GM18909 (cell line): ENCODE measurements around the gene CYP4V2.

Experiments used
- ATAC-seq: cut with Tn5 transposase; IDR thresholded peaks from one replicate; pipeline ENCODE4 v1.9.1; 2021; ENCODE audit warnings: mild to moderate bottlenecking; ENCODE audit not compliant: unreplicated experiment, poor library complexity

The CYP4V2 gene

GRCh38 chr4:186172546-186172945, 18.8 kb upstream of the CYP4V2 start:
- no peak for ATAC-seq

GRCh38 chr4:186188107-186188506, 3.3 kb upstream of the CYP4V2 start:
- ATAC-seq: no peak

- ATAC-seq: no peak
Observed at GRCh38 chr4:186189656-186190055, 1.7 kb upstream of the CYP4V2 start.

- peak; percentile 40 for ATAC-seq
Observed at GRCh38 chr4:186190581-186191199, 677 bp upstream of the CYP4V2 start.

- peak; percentile 1 for ATAC-seq
Observed at GRCh38 chr4:186192066-186192612, 772 bp downstream of the CYP4V2 start.

- ATAC-seq: no peak
Observed at GRCh38 chr4:186193851-186194250, 2.5 kb downstream of the CYP4V2 start.

- no peak for ATAC-seq
Observed at GRCh38 chr4:186196063-186196462, 4.7 kb downstream of the CYP4V2 start.

GRCh38 chr4:186200516-186200915, 9.1 kb downstream of the CYP4V2 start:
- ATAC-seq: no peak

- ATAC-seq: no peak
Observed at GRCh38 chr4:186201010-186201409, 9.6 kb downstream of the CYP4V2 start.

- ATAC-seq: no peak
Observed at GRCh38 chr4:186201535-186202230, 10.3 kb downstream of the CYP4V2 start.

GRCh38 chr4:186202490-186203140, 11.2 kb downstream of the CYP4V2 start:
- ATAC-seq: no peak

GRCh38 chr4:186203406-186203805, 12.0 kb downstream of the CYP4V2 start:
- ATAC-seq: no peak

- ATAC-seq: no peak
Observed at GRCh38 chr4:186204103-186204559, 12.8 kb downstream of the CYP4V2 start.

GRCh38 chr4:186204686-186205085, 13.3 kb downstream of the CYP4V2 start:
- no peak for ATAC-seq

GRCh38 chr4:186205156-186205555, 13.8 kb downstream of the CYP4V2 start:
- no peak for ATAC-seq

- no peak for ATAC-seq
Observed at GRCh38 chr4:186216465-186217024, 25.2 kb downstream of the CYP4V2 start.

- no peak for ATAC-seq
Observed at GRCh38 chr4:186217733-186218293, 26.4 kb downstream of the CYP4V2 start.

- ATAC-seq: no peak
Observed at GRCh38 chr4:186221624-186222023, 30.3 kb downstream of the CYP4V2 start.

GRCh38 chr4:186225848-186226247, 34.5 kb downstream of the CYP4V2 start:
- no peak for ATAC-seq

- no peak for ATAC-seq
Observed at GRCh38 chr4:186226521-186227189, 35.3 kb downstream of the CYP4V2 start.
